IMR-90 (cell line): Measurements from ENCODE around the gene RET. TPM values are rescaled to one million over a fixed set of nuclear protein-coding genes. Genes with fewer than 3 reads are reported as not detected.

Experiments used
- ATAC-seq: fragments of 200-7000 bp; cut with Tn5 transposase; 2 replicates; pipeline ENCODE4 v1.9.1; 2020; ENCODE audit warnings: low read depth, mild to moderate bottlenecking, moderate library complexity
- BruUV-seq: library from RNA; stranded (reverse); fragments of 400-500 nt; replicated peaks from 2 replicates; lab custom pipeline; 2021; lab: Mats Ljungman, UMichigan
- CTCF ChIA-PET: fragments of 300-600 bp; formaldehyde crosslinking; extraction: SDS; loops from one replicate; lab custom pipeline; 2021; ENCODE audit warnings: antibody characterized with exemption; lab: Yijun Ruan, JAX
- POLR2A ChIA-PET: fragments of 300-600 bp; sonication (Branson Sonifier 250); formaldehyde crosslinking; loops from one replicate; lab custom pipeline; 2022; ENCODE audit warnings: antibody characterized with exemption; ENCODE audit not compliant: unreplicated experiment; lab: Charles Lee
- DNase-seq: peaks from one replicate; pipeline ENCODE4 v3.0.0; 2013
- H2AFZ ChIP-seq: replicated peaks from 2 replicates; pipeline ENCODE3; 2013; ENCODE audit warnings: low read length, mild to moderate bottlenecking; ENCODE audit not compliant: poor library complexity
- H2AK5ac ChIP-seq: 2 replicates; pipeline ENCODE4 v1.6.1; 2013; ENCODE audit warnings: low read depth, low read length, inconsistent platforms
- H2AK9ac ChIP-seq: replicated peaks from 2 replicates; pipeline ENCODE3; 2013; ENCODE audit warnings: mild to moderate bottlenecking, low read depth, low read length, moderate library complexity; ENCODE audit not compliant: poor library complexity
- H2BK120ac ChIP-seq: 2 replicates; pipeline ENCODE4 v1.6.1; 2013; ENCODE audit warnings: low read depth, low read length, inconsistent platforms
- H2BK15ac ChIP-seq: 3 replicates; pipeline ENCODE4 v1.6.1; 2013; ENCODE audit warnings: low read depth, low read length, inconsistent platforms
- H2BK20ac ChIP-seq: 2 replicates; pipeline ENCODE4 v1.6.1; 2013; ENCODE audit warnings: low read depth, mild to moderate bottlenecking, inconsistent platforms, low read length, moderate library complexity
- H2BK5ac ChIP-seq: 2 replicates; pipeline ENCODE4 v1.6.1; 2013; ENCODE audit warnings: mild to moderate bottlenecking, low read depth, low read length, inconsistent platforms; ENCODE audit not compliant: poor library complexity, severe bottlenecking
- H3K14ac ChIP-seq: replicated peaks from 2 replicates; pipeline ENCODE4 v1.6.1; 2013; ENCODE audit warnings: low read depth, low read length, inconsistent platforms
- H3K18ac ChIP-seq: 2 replicates; pipeline ENCODE4 v1.6.1; 2013; ENCODE audit warnings: low read depth, low read length, control low read depth
- H3K23ac ChIP-seq: 2 replicates; pipeline ENCODE4 v1.6.1; 2013; ENCODE audit warnings: low read depth, low read length, inconsistent platforms
- H3K27ac ChIP-seq: 2 replicates; pipeline ENCODE4 v1.5.1; 2013; ENCODE audit warnings: mild to moderate bottlenecking, control low read depth, low read length; ENCODE audit not compliant: insufficient read depth
- H3K27me3 ChIP-seq: 2 replicates; pipeline ENCODE4 v1.6.1; 2013; ENCODE audit warnings: low read length; ENCODE audit not compliant: control insufficient read depth, insufficient read depth
- H3K36me3 ChIP-seq: 2 replicates; pipeline ENCODE4 v1.6.1; 2013; ENCODE audit warnings: low read length, mixed read lengths; ENCODE audit not compliant: control insufficient read depth, insufficient read depth
- H3K4ac ChIP-seq: 2 replicates; pipeline ENCODE4 v1.6.1; 2013; ENCODE audit warnings: low read depth, low read length, inconsistent platforms
- H3K4me1 ChIP-seq: 2 replicates; pipeline ENCODE4 v1.6.1; 2013; ENCODE audit warnings: low read length, mixed read lengths; ENCODE audit not compliant: control insufficient read depth, insufficient read depth
- H3K4me2 ChIP-seq: 2 replicates; pipeline ENCODE4 v1.6.1; 2013; ENCODE audit warnings: low read depth, mild to moderate bottlenecking, control low read depth, low read length, moderate library complexity
- H3K4me3 ChIP-seq: 2 replicates; pipeline ENCODE4 v1.5.1; 2013; ENCODE audit warnings: low read depth, mild to moderate bottlenecking, control low read depth, low read length, moderate library complexity; ENCODE audit not compliant: insufficient read depth
- H3K56ac ChIP-seq: 2 replicates; pipeline ENCODE4 v1.6.1; 2013; ENCODE audit warnings: low read length, inconsistent platforms; ENCODE audit not compliant: insufficient read depth; ENCODE audit errors: extremely low read depth
- H3K79me1 ChIP-seq, 2 experiments: 2 replicates each; pipeline ENCODE4 v1.6.1; 2013; ENCODE audit warnings: low read length in 2 of 2, inconsistent platforms in 1 of 2, low read depth in 1 of 2
- H3K9ac ChIP-seq: 2 replicates; pipeline ENCODE4 v1.6.1; 2013; ENCODE audit warnings: low read depth, low read length, control low read depth
- H3K9me1 ChIP-seq: 2 replicates; pipeline ENCODE4 v1.6.1; 2013; ENCODE audit warnings: low read length, inconsistent platforms; ENCODE audit not compliant: insufficient read depth
- H3K9me3 ChIP-seq: 2 replicates; pipeline ENCODE4 v1.6.1; 2013; ENCODE audit warnings: low read length; ENCODE audit not compliant: control insufficient read depth, insufficient read depth
- H4K20me1 ChIP-seq: 2 replicates; pipeline ENCODE4 v1.6.1; 2013; ENCODE audit warnings: low read length, inconsistent platforms; ENCODE audit not compliant: insufficient read depth
- H4K5ac ChIP-seq: 2 replicates; pipeline ENCODE4 v1.6.1; 2013; ENCODE audit warnings: mild to moderate bottlenecking, low read depth, low read length, control low read depth
- H4K8ac ChIP-seq, 2 experiments: 2 replicates each; pipeline ENCODE4 v1.6.1; 2013; ENCODE audit warnings: low read depth in 2 of 2, low read length in 2 of 2, control low read depth in 1 of 2, inconsistent platforms in 1 of 2
- H4K91ac ChIP-seq: 2 replicates; pipeline ENCODE4 v1.6.1; 2013; ENCODE audit warnings: low read depth, low read length, inconsistent platforms; ENCODE audit not compliant: insufficient read depth
- BHLHE40 ChIP-seq: fragments of 150-350 bp; IDR thresholded peaks from 2 replicates; pipeline ENCODE4 v1.6.1; 2016; ENCODE audit warnings: mild to moderate bottlenecking, low read depth, low read length
- CEBPB ChIP-seq: IDR thresholded peaks from 2 replicates; pipeline ENCODE4 v1.6.1; 2012; ENCODE audit warnings: low read depth, low read length, improper control_type of control experiment
- ELK1 ChIP-seq: fragments of 150-350 bp; IDR thresholded peaks from 2 replicates; pipeline ENCODE4 v1.6.1; 2016; ENCODE audit warnings: low read depth, mild to moderate bottlenecking, low read length, moderate library complexity, borderline replicate concordance
- FOS ChIP-seq: fragments of 150-350 bp; IDR thresholded peaks from 2 replicates; pipeline ENCODE4 v1.6.1; 2016; ENCODE audit warnings: low read depth, low read length
- MAFK ChIP-seq: IDR thresholded peaks from 2 replicates; pipeline ENCODE4 v1.6.1; 2012; ENCODE audit warnings: low read depth, low read length, improper control_type of control experiment
- MXI1 ChIP-seq: IDR thresholded peaks from 2 replicates; pipeline ENCODE4 v1.6.1; 2012; ENCODE audit warnings: low read depth, mild to moderate bottlenecking, low read length, moderate library complexity, borderline replicate concordance
- NFE2L2 ChIP-seq: fragments of 150-350 bp; IDR thresholded peaks from 2 replicates; pipeline ENCODE4 v1.6.1; 2016; ENCODE audit warnings: low read depth, mild to moderate bottlenecking, low read length
- RAD21 ChIP-seq: IDR thresholded peaks from 2 replicates; pipeline ENCODE4 v1.6.1; 2012; ENCODE audit warnings: low read length, improper control_type of control experiment
- RCOR1 ChIP-seq: IDR thresholded peaks from 2 replicates; pipeline ENCODE4 v1.6.1; 2012; ENCODE audit warnings: mild to moderate bottlenecking, low read length, improper control_type of control experiment; ENCODE audit not compliant: insufficient replicate concordance
- RFX5 ChIP-seq: IDR thresholded peaks from 2 replicates; pipeline ENCODE4 v1.8.0; 2012; ENCODE audit warnings: low read depth, mild to moderate bottlenecking, low read length, moderate library complexity
- SMC3 ChIP-seq: fragments of 150-350 bp; IDR thresholded peaks from 2 replicates; pipeline ENCODE4 v1.6.1; 2016; ENCODE audit warnings: low read depth, mild to moderate bottlenecking, antibody characterized with exemption, low read length, moderate library complexity
- USF2 ChIP-seq: fragments of 150-350 bp; IDR thresholded peaks from 2 replicates; pipeline ENCODE4 v1.6.1; 2017; ENCODE audit warnings: mild to moderate bottlenecking, antibody characterized with exemption, low read length, low read depth
- WGBS, 2 experiments: methylation state at CpG; one replicate each; pipeline versions ENCODE4 v1.1.5 to v1.1.7; 2013; ENCODE audit warnings: missing lambda C conversion rate in 2 of 2; ENCODE audit not compliant: insufficient read length in 1 of 2; ENCODE audit errors: extremely low coverage in 2 of 2; 5-methylcytosine and 5-hydroxymethylcytosine counted together
- dilution Hi-C: fragments of 300-500 bp; cut with HindIII; formaldehyde crosslinking; loops from one replicate; pipeline ENCODE4 v1.14.3; 2018; ENCODE audit warnings: low sequenced_read_pairs; ENCODE audit not compliant: unreplicated experiment
- in situ Hi-C: fragments of 300-500 bp; cut with MboI; formaldehyde crosslinking; loops from 3 replicates; pipeline ENCODE4 v1.14.3; 2019; ENCODE audit warnings: low sequenced_read_pairs, inconsistent platforms, mixed read lengths
- intact Hi-C: fragments of 100-400 bp; cut with micrococcal nuclease; formaldehyde crosslinking; loops from 2 replicates; pipeline ENCODE4 v1.10.0; 2022
- polyA plus RNA-seq, 3 experiments: library from polyadenylated mRNA; depleted of rRNA; stranded (reverse); fragments of >200 nt; gene quantifications; 2 replicates each; pipeline ENCODE4 v1.2.3, GENCODE V29; 2012; ENCODE audit warnings: low replicate concordance in 1 of 3
- total RNA-seq: library from RNA; depleted of rRNA; stranded (reverse); fragments of >200 nt; gene quantifications from 2 replicates; pipeline ENCODE4 v1.2.3, GENCODE V29; 2012

RET gene
- total and polyA plus RNA-seq, 2 of the 4 experiments (the other 2 are of a cell fraction): 0.10 to 0.18 TPM

- no peak overlapping the region for H3K56ac ChIP-seq
- H2BK20ac ChIP-seq: no peak overlapping the region
- H3K4me3 ChIP-seq: no peak overlapping the region
- H2BK15ac ChIP-seq: no peak overlapping the region
- H4K8ac ChIP-seq: no peak overlapping the region
- DNase-seq (no peak), ATAC-seq (no peak)
- no peak overlapping the region for H3K14ac ChIP-seq
- in situ Hi-C loops: no loop called here
- no peak overlapping the region for H2BK120ac ChIP-seq
- no peaks in the 10 kb centered on the region for H4K20me1 ChIP-seq
- TF ChIP-seq RCOR1: no peak
- TF ChIP-seq RFX5: no peak
- TF ChIP-seq ELK1: no peak
- TF ChIP-seq BHLHE40: no peak
- TF ChIP-seq CEBPB: no peak
- no peak for TF ChIP-seq FOS
- TF ChIP-seq USF2: no peak
- TF ChIP-seq MAFK: no peak
- no peak for TF ChIP-seq NFE2L2
- no peak for TF ChIP-seq MXI1
- no peak for TF ChIP-seq RAD21
- no peak for TF ChIP-seq SMC3
- H3K18ac ChIP-seq: no peak overlapping the region
- no peak overlapping the region for H3K23ac ChIP-seq
- peaks cover 10% of the 10 kb centered on the region for H3K4me1 ChIP-seq
- BruUV-seq: no TSS peak
- no peak overlapping the region for H2AK9ac ChIP-seq
- H3K79me1 ChIP-seq: no peaks in the 10 kb centered on the region
- no peak overlapping the region for H3K27ac ChIP-seq
- no peak overlapping the region for H4K91ac ChIP-seq
- H3K4me2 ChIP-seq: no peak overlapping the region
- no peaks in the 10 kb centered on the region for H3K36me3 ChIP-seq
- ChIA-PET POLR2A (no interaction called here), CTCF (no interaction called here)
- no peak overlapping the region for H2BK5ac ChIP-seq
- no peaks in the 10 kb centered on the region for H3K9me1 ChIP-seq
- peaks cover 23% of the 10 kb centered on the region; the same call in 1 of the 2 replicates for H3K27me3 ChIP-seq
- H3K9me3 ChIP-seq: no peaks in the 10 kb centered on the region
- no peak overlapping the region for H3K9ac ChIP-seq
- no peak overlapping the region for H2AK5ac ChIP-seq
- dilution Hi-C loops: no loop called here
- H3K4ac ChIP-seq: no peak overlapping the region
- WGBS, 2 experiments: 91% methylated on average over 16 of the region's 24 CpGs; no CpG with 5 or more reads in 1 of the 2 experiments
- no peak overlapping the region for H4K5ac ChIP-seq
- H2AFZ ChIP-seq: no peak overlapping the region
- intact Hi-C loops: no loop called here
These were observed 37.3 kb downstream of the RET start for GRCh38 chr10:43114088-43114742.
